Liver (tissue), 9 donors: ENCODE data around the gene CLCN7. TPM values are rescaled to one million over a fixed set of nuclear protein-coding genes. Genes with fewer than 3 reads are reported as not detected.

Experiments
- DNase-seq: peaks from one replicate; pipeline ENCODE4 v3.0.0-alpha.2; 2017; ENCODE audit warnings: low spot score
- H3K27ac ChIP-seq, 2 donors: one replicate each; pipeline ENCODE4 v1.7.0; 2013; ENCODE audit warnings: inconsistent platforms in 2 of 2, low read length in 2 of 2, control low read depth in 1 of 2, low read depth in 1 of 2, mild to moderate bottlenecking in 1 of 2
- H3K27me3 ChIP-seq, 4 donors: one replicate each; pipeline versions ENCODE4 v1.6.1 to v1.7.0; 2013; ENCODE audit warnings: low read length in 3 of 4, inconsistent platforms in 1 of 4, mild to moderate bottlenecking in 1 of 4, moderate library complexity in 1 of 4; ENCODE audit not compliant: control insufficient read depth in 4 of 4, insufficient read depth in 4 of 4
- H3K36me3 ChIP-seq, 4 donors: one replicate each; pipeline versions ENCODE4 v1.6.1 to v1.7.0; 2013; ENCODE audit warnings: low read length in 3 of 4, mild to moderate bottlenecking in 3 of 4, low read depth in 1 of 4, moderate library complexity in 1 of 4; ENCODE audit not compliant: control insufficient read depth in 4 of 4, insufficient read depth in 3 of 4
- H3K4me1 ChIP-seq, 4 donors: one replicate each; pipeline versions ENCODE4 v1.6.1 to v1.7.0; 2013; ENCODE audit warnings: low read length in 3 of 4, mild to moderate bottlenecking in 3 of 4, moderate library complexity in 1 of 4; ENCODE audit not compliant: control insufficient read depth in 4 of 4, insufficient read depth in 4 of 4
- H3K4me3 ChIP-seq, 3 donors: one replicate each; pipeline versions ENCODE4 v1.6.1 to v1.7.0; 2013; ENCODE audit warnings: low read length in 3 of 3, control low read depth in 1 of 3, low read depth in 1 of 3, mild to moderate bottlenecking in 1 of 3
- H3K9ac ChIP-seq, 2 donors: one replicate each; pipeline ENCODE4 v1.7.0; 2013; ENCODE audit warnings: low read length in 2 of 2, mild to moderate bottlenecking in 2 of 2, moderate library complexity in 2 of 2, control low read depth in 1 of 2, low read depth in 1 of 2
- H3K9me3 ChIP-seq, 4 donors: one replicate each; pipeline versions ENCODE4 v1.6.1 to v1.7.0; 2013; ENCODE audit warnings: low read length in 3 of 4; ENCODE audit not compliant: control insufficient read depth in 4 of 4
- ATF3 ChIP-seq: IDR thresholded peaks from 2 replicates; pipeline ENCODE4 v1.6.1; 2016; ENCODE audit warnings: antibody characterized with exemption
- CTCF ChIP-seq: fragments of 150-350 bp; IDR thresholded peaks from 2 replicates; pipeline ENCODE4 v1.5.1; 2017; ENCODE audit warnings: improper control_type of control experiment, low read depth, low read length; ENCODE audit not compliant: missing input control
- EGR1 ChIP-seq, 2 donors: IDR thresholded peaks; 2 replicates each; pipeline ENCODE4 v1.6.1; 2016 to 2018; ENCODE audit warnings: antibody characterized with exemption in 2 of 2, low read depth in 2 of 2
- FOXA1 ChIP-seq: IDR thresholded peaks from 2 replicates; pipeline ENCODE4 v1.6.1; 2016; ENCODE audit warnings: antibody characterized with exemption
- FOXA2 ChIP-seq: IDR thresholded peaks from 2 replicates; pipeline ENCODE4 v1.6.1; 2016; ENCODE audit warnings: antibody characterized with exemption
- GABPA ChIP-seq, 2 donors: IDR thresholded peaks in 1 of 2; conservative IDR thresholded peaks in 1 of 2; 2 replicates each; pipeline ENCODE4 v1.6.1; 2016; ENCODE audit warnings: antibody characterized with exemption in 2 of 2, mild to moderate bottlenecking in 1 of 2, moderate library complexity in 1 of 2
- HNF4A ChIP-seq, 2 donors: conservative IDR thresholded peaks; 2 replicates each; pipeline ENCODE4 v1.6.1; 2016; ENCODE audit warnings: antibody characterized with exemption in 2 of 2, mild to moderate bottlenecking in 2 of 2
- HNF4G ChIP-seq: IDR thresholded peaks from 2 replicates; pipeline ENCODE4 v1.6.1; 2016; ENCODE audit warnings: antibody characterized with exemption
- JUND ChIP-seq, 2 donors: IDR thresholded peaks; 2 replicates each; pipeline ENCODE4 v1.6.1; 2016; ENCODE audit warnings: antibody characterized with exemption in 2 of 2
- MAX ChIP-seq: IDR thresholded peaks from 2 replicates; pipeline ENCODE4 v1.6.1; 2016; ENCODE audit warnings: antibody characterized with exemption
- NR2F2 ChIP-seq: IDR thresholded peaks from 2 replicates; pipeline ENCODE4 v1.6.1; 2016; ENCODE audit warnings: antibody characterized with exemption
- RAD21 ChIP-seq, 2 donors: IDR thresholded peaks; 2 replicates each; pipeline ENCODE4 v1.6.1; 2016; ENCODE audit warnings: antibody characterized with exemption in 2 of 2, mild to moderate bottlenecking in 2 of 2
- REST ChIP-seq: IDR thresholded peaks from 2 replicates; pipeline ENCODE4 v1.6.1; 2016; ENCODE audit warnings: antibody characterized with exemption, mild to moderate bottlenecking
- RXRA ChIP-seq, 2 donors: IDR thresholded peaks; 2 replicates each; pipeline ENCODE4 v1.6.1; 2017 to 2018; ENCODE audit warnings: antibody characterized with exemption in 2 of 2, mild to moderate bottlenecking in 1 of 2
- SP1 ChIP-seq: IDR thresholded peaks from 2 replicates; pipeline ENCODE4 v1.6.1; 2018; ENCODE audit warnings: antibody characterized with exemption, mild to moderate bottlenecking
- TAF1 ChIP-seq: conservative IDR thresholded peaks from 2 replicates; pipeline ENCODE4 v1.6.1; 2016; ENCODE audit warnings: antibody characterized with exemption, mild to moderate bottlenecking
- YY1 ChIP-seq: IDR thresholded peaks from 2 replicates; pipeline ENCODE4 v1.6.1; 2016; ENCODE audit warnings: antibody characterized with exemption, mild to moderate bottlenecking
- ZBTB33 ChIP-seq: IDR thresholded peaks from 2 replicates; pipeline ENCODE4 v1.6.1; 2016; ENCODE audit warnings: antibody characterized with exemption
- WGBS: extraction: QIAGEN DNeasy Blood & Tissue Kit; methylation state at CpG from one replicate; pipeline ENCODE4 v1.1.7; 2013; 5-methylcytosine and 5-hydroxymethylcytosine counted together
- polyA plus RNA-seq, 2 donors: library from polyadenylated mRNA; stranded (reverse) in 1 of 2; unstranded in 1 of 2; fragments of 200-250 nt in 1 of 2; fragments of >200 nt in 1 of 2; fragmentation: Nextera tagmentation in 1 of 2; extraction: Ambion mirVana in 1 of 2; gene quantifications; one replicate each; pipeline versions ENCODE4 v1.2.1 to v1.2.3, GENCODE V29; 2013 to 2015
- total RNA-seq, 2 donors: library from RNA; depleted of rRNA; stranded (reverse); fragments of >200 nt; gene quantifications; one replicate each; pipeline ENCODE4 v1.2.3, GENCODE V29; 2014
- donor health status: healthy.
- donor health status: healthy.
- donor health status: healthy.
- donor health status: healthy.
- donor health status: healthy.

The CLCN7 gene
- total and polyA plus RNA-seq, 4 donors: 13.9 to 36.2 (median 30.2) TPM

GRCh38 chr16:1498899-1499676 lies 24.3 kb upstream of the CLCN7 start:
- H3K4me3 ChIP-seq: no peak overlapping the region
- H3K9me3 ChIP-seq: no peaks in the 10 kb centered on the region
- no peak for DNase-seq
- H3K36me3 ChIP-seq: peaks cover 4 to 64% (median 34%) of the 10 kb centered on the region in 4 donors
- no peaks in the 10 kb centered on the region for H3K27me3 ChIP-seq
- TF ChIP-seq JUND (IDR thresholded peaks at IDR 0.05) (no peak), ZBTB33 (no peak), NR2F2 (no peak), YY1 (no peak), EGR1 (IDR thresholded peaks at IDR 0.05; ENCODE audit: low read depth in 2 of 2) (no peak), HNF4G (no peak), RXRA (IDR thresholded peaks at IDR 0.05) (no peak), RAD21 (IDR thresholded peaks at IDR 0.05) (no peak), REST (no peak), ATF3 (no peak), CTCF (no peak), FOXA1 (no peak), SP1 (no peak), TAF1 (no peak), FOXA2 (no peak), MAX (no peak), GABPA (IDR thresholded peaks at IDR 0.05 in 1 of 2, conservative IDR thresholded peaks at IDR 0.05 in 1 of 2) (no peak), HNF4A (conservative IDR thresholded peaks at IDR 0.05) (no peak)
- H3K9ac ChIP-seq: no peak overlapping the region
- H3K27ac ChIP-seq: no peak overlapping the region
- H3K4me1 ChIP-seq: peaks cover 5 to 10% (median 8%) of the 10 kb centered on the region in 4 donors
- WGBS: 96% methylated on average over 35 of the region's 35 CpGs
